Measurements from ENCODE around the gene PLCZ1. TPM values are rescaled to one million over a fixed set of nuclear protein-coding genes. Genes with fewer than 3 reads are reported as not detected.

PLCZ1 gene
- total and polyA plus RNA-seq, 9 of the 15 experiments (the other 6 are each of a cell fraction or from before 2014, with no cell fraction given) = not detected

GRCh38 chr12:18723752-18724151, 14.1 kb downstream of the PLCZ1 start (continued):
- no peak for TF ChIP-seq ZBTB40 (IDR thresholded peaks at IDR 0.05)
- no peak for TF ChIP-seq ZBTB40 (CRISPR knock-in tag; IDR thresholded peaks at IDR 0.05)
- TF ChIP-seq NFE2 (IDR thresholded peaks at IDR 0.05; ENCODE audit: low read depth) = no peak
- no peak for TF ChIP-seq ZBTB5 (IDR thresholded peaks at IDR 0.05)
- TF ChIP-seq ZC3H4 (CRISPR knock-in tag; IDR thresholded peaks at IDR 0.05; ENCODE audit: borderline replicate concordance) = no peak
- no peak for TF ChIP-seq ARID1B (IDR thresholded peaks at IDR 0.05)
- TF ChIP-seq JUN (IDR thresholded peaks at IDR 0.05; ENCODE audit: borderline replicate concordance, low read depth, low read length) = no peak
- no peak for TF ChIP-seq JUN (CRISPR knock-in tag; IDR thresholded peaks at IDR 0.05; ENCODE audit: borderline replicate concordance)
- no peak for TF ChIP-seq ZNF561 (CRISPR knock-in tag; conservative IDR thresholded peaks at IDR 0.05)
- TF ChIP-seq CBX1 (IDR thresholded peaks at IDR 0.05; ENCODE audit: low read depth) = no peak
- TF ChIP-seq SIN3A (IDR thresholded peaks at IDR 0.05; ENCODE audit: borderline replicate concordance in 2 of 2, control insufficient read depth in 1 of 2, low read depth in 2 of 2, low read length in 2 of 2) = no peak
- no peak for TF ChIP-seq ZNF197 (CRISPR knock-in tag; IDR thresholded peaks at IDR 0.05; ENCODE audit: low read depth)
- TF ChIP-seq CEBPG (CRISPR knock-in tag; IDR thresholded peaks at IDR 0.05) = peak; percentile 58
- peak in 1 of 2 experiments; percentile 65; a peak in 2 of 4 replicates for TF ChIP-seq CEBPG (tag; conservative IDR thresholded peaks at IDR 0.05 in 1 of 2, IDR thresholded peaks at IDR 0.05 in 1 of 2)
